Karpas-422 (cell line): Measurements from ENCODE around the gene AK1. TPM values are rescaled to one million over a fixed set of nuclear protein-coding genes. Genes with fewer than 3 reads are reported as not detected.

Experiments used
- DNase-seq: peaks from one replicate; pipeline ENCODE4 v3.0.0-alpha.2; 2015
- H2AFZ ChIP-seq: fragments of 200-600 bp; sonication (generic); 2 replicates; pipeline ENCODE4 v1.6.1; 2014; ENCODE audit warnings: antibody characterized with exemption, low read length, mixed read lengths
- H3K27ac ChIP-seq: fragments of 200-600 bp; sonication (generic); 2 replicates; pipeline ENCODE4 v1.5.1; 2014; ENCODE audit warnings: mild to moderate bottlenecking, low read length, moderate library complexity
- H3K27me3 ChIP-seq: fragments of 200-600 bp; sonication (generic); 2 replicates; pipeline ENCODE4 v1.6.1; 2014; ENCODE audit warnings: low read length, mixed read lengths
- H3K36me3 ChIP-seq: fragments of 200-600 bp; sonication (generic); 2 replicates; pipeline ENCODE4 v1.6.1; 2014; ENCODE audit warnings: low read length, mixed read lengths; ENCODE audit not compliant: insufficient read depth
- H3K4me1 ChIP-seq: fragments of 200-600 bp; sonication (generic); 2 replicates; pipeline ENCODE4 v1.6.1; 2014; ENCODE audit warnings: mild to moderate bottlenecking, low read length, mixed read lengths
- H3K4me2 ChIP-seq: fragments of 200-600 bp; sonication (generic); 2 replicates; pipeline ENCODE4 v1.6.1; 2014; ENCODE audit warnings: low read length, low read depth, mild to moderate bottlenecking; ENCODE audit not compliant: poor library complexity, severe bottlenecking
- H3K4me3 ChIP-seq: fragments of 200-600 bp; sonication (generic); 2 replicates; pipeline ENCODE4 v1.5.1; 2014; ENCODE audit warnings: mild to moderate bottlenecking, antibody characterized with exemption, low read length, mixed read lengths
- H3K79me2 ChIP-seq: fragments of 200-600 bp; sonication (generic); 2 replicates; pipeline ENCODE4 v1.6.1; 2014; ENCODE audit warnings: mild to moderate bottlenecking, low read length, mixed read lengths
- H3K9ac ChIP-seq: fragments of 200-600 bp; sonication (generic); 2 replicates; pipeline ENCODE4 v1.6.0; 2014; ENCODE audit warnings: low read length
- H3K9me2 ChIP-seq: fragments of 200-600 bp; sonication (generic), shearing (Covaris generic); replicated peaks from 2 replicates; pipeline ENCODE4 v1.6.0; 2014; ENCODE audit warnings: mild to moderate bottlenecking, low read length, moderate library complexity; ENCODE audit not compliant: insufficient read depth
- H3K9me3 ChIP-seq: fragments of 300-700, 200-600 bp; sonication (generic); 2 replicates; pipeline ENCODE4 v1.6.1; 2014; ENCODE audit warnings: low read length, mixed read lengths
- H4K20me1 ChIP-seq: fragments of 200-600 bp; sonication (generic); 2 replicates; pipeline ENCODE4 v1.6.1; 2014; ENCODE audit warnings: mild to moderate bottlenecking, antibody characterized with exemption, low read length, low read depth; ENCODE audit not compliant: insufficient read depth
- total RNA-seq: library from RNA; depleted of rRNA; stranded (reverse); fragments of >200 nt; shearing (Covaris generic); gene quantifications from 2 replicates; pipeline ENCODE4 v1.2.3, GENCODE V29; 2014; ENCODE audit warnings: low replicate concordance

Gene AK1
- total RNA-seq, 1 experiment from 2014 or later = 1.0 TPM

GRCh38 chr9:127863191-127863621 lies 14.3 kb downstream of the AK1 start:
- H3K9me2 ChIP-seq = no peaks in the 10 kb centered on the region
- no peaks in the 10 kb centered on the region for H3K9me3 ChIP-seq
- no peak for DNase-seq
- no peak overlapping the region for H3K27ac ChIP-seq
- no peaks in the 10 kb centered on the region for H3K27me3 ChIP-seq
- H3K4me1 ChIP-seq = no peaks in the 10 kb centered on the region
- no peaks in the 10 kb centered on the region for H3K36me3 ChIP-seq
- no peak overlapping the region for H2AFZ ChIP-seq
- H4K20me1 ChIP-seq = no peaks in the 10 kb centered on the region
- no peaks in the 10 kb centered on the region for H3K79me2 ChIP-seq
- no peak overlapping the region for H3K4me3 ChIP-seq
- H3K9ac ChIP-seq = no peak overlapping the region
- H3K4me2 ChIP-seq = no peak overlapping the region

- Histone ChIP-seq H3K9me3 (no peaks in the 10 kb centered on the region), H3K27me3 (no peaks in the 10 kb centered on the region), H3K4me2 (no peak overlapping the region), H3K79me2 (no peaks in the 10 kb centered on the region), H3K27ac (no peak overlapping the region), H2AFZ (no peak overlapping the region), H3K4me1 (no peaks in the 10 kb centered on the region), H4K20me1 (no peaks in the 10 kb centered on the region), H3K4me3 (no peak overlapping the region), H3K9ac (no peak overlapping the region), H3K36me3 (no peaks in the 10 kb centered on the region), H3K9me2 (no peaks in the 10 kb centered on the region)
- no peak for DNase-seq
Measured at GRCh38 chr9:127862075-127863011, 15.1 kb downstream of the AK1 start.

GRCh38 chr9:127860779-127861178 lies 16.7 kb downstream of the AK1 start:
- no peaks in the 10 kb centered on the region for H3K9me2 ChIP-seq
- H2AFZ ChIP-seq = no peak overlapping the region
- H3K27ac ChIP-seq = no peak overlapping the region
- H3K9ac ChIP-seq = no peak overlapping the region
- H4K20me1 ChIP-seq = no peaks in the 10 kb centered on the region
- DNase-seq = no peak
- no peak overlapping the region for H3K4me3 ChIP-seq
- no peak overlapping the region for H3K4me2 ChIP-seq
- H3K79me2 ChIP-seq = no peaks in the 10 kb centered on the region
- H3K36me3 ChIP-seq = no peaks in the 10 kb centered on the region
- H3K27me3 ChIP-seq = no peaks in the 10 kb centered on the region
- no peaks in the 10 kb centered on the region for H3K4me1 ChIP-seq
- H3K9me3 ChIP-seq = no peaks in the 10 kb centered on the region

GRCh38 chr9:127860260-127860659 lies 17.2 kb downstream of the AK1 start:
- Histone ChIP-seq H2AFZ (no peak overlapping the region), H3K27me3 (no peaks in the 10 kb centered on the region), H3K9ac (no peak overlapping the region), H3K79me2 (no peaks in the 10 kb centered on the region), H3K4me3 (no peak overlapping the region), H3K36me3 (no peaks in the 10 kb centered on the region), H3K4me1 (no peaks in the 10 kb centered on the region), H3K9me3 (no peaks in the 10 kb centered on the region), H3K4me2 (no peak overlapping the region), H4K20me1 (no peaks in the 10 kb centered on the region), H3K27ac (no peak overlapping the region), H3K9me2 (no peaks in the 10 kb centered on the region)
- DNase-seq = no peak

- Histone ChIP-seq H3K9me3 (no peaks in the 10 kb centered on the region), H3K27me3 (no peaks in the 10 kb centered on the region), H3K27ac (no peak overlapping the region), H3K79me2 (no peaks in the 10 kb centered on the region), H3K4me1 (no peaks in the 10 kb centered on the region), H2AFZ (no peak overlapping the region), H3K9ac (no peak overlapping the region), H3K4me2 (no peak overlapping the region), H3K4me3 (no peak overlapping the region), H3K36me3 (no peaks in the 10 kb centered on the region), H3K9me2 (no peaks in the 10 kb centered on the region), H4K20me1 (no peaks in the 10 kb centered on the region)
- DNase-seq = no peak
Measured at GRCh38 chr9:127858041-127858512, 19.4 kb downstream of the AK1 start.

- no peak for DNase-seq
- Histone ChIP-seq H3K27me3 (no peaks in the 10 kb centered on the region), H4K20me1 (no peaks in the 10 kb centered on the region), H3K27ac (no peak overlapping the region), H3K9me3 (no peaks in the 10 kb centered on the region), H3K9me2 (no peaks in the 10 kb centered on the region), H2AFZ (no peak overlapping the region), H3K79me2 (no peaks in the 10 kb centered on the region), H3K36me3 (no peaks in the 10 kb centered on the region), H3K9ac (no peak overlapping the region), H3K4me2 (no peak overlapping the region), H3K4me3 (no peak overlapping the region), H3K4me1 (no peaks in the 10 kb centered on the region)
Measured at GRCh38 chr9:127857278-127857677, 20.2 kb downstream of the AK1 start.

- Histone ChIP-seq H4K20me1 (no peaks in the 10 kb centered on the region), H3K27me3 (no peaks in the 10 kb centered on the region), H3K9me2 (no peaks in the 10 kb centered on the region), H3K4me1 (no peaks in the 10 kb centered on the region), H3K79me2 (no peaks in the 10 kb centered on the region), H3K4me2 (no peak overlapping the region), H2AFZ (no peak overlapping the region), H3K9ac (no peak overlapping the region), H3K36me3 (no peaks in the 10 kb centered on the region), H3K4me3 (no peak overlapping the region), H3K27ac (no peak overlapping the region), H3K9me3 (no peaks in the 10 kb centered on the region)
- DNase-seq = no peak
Measured at GRCh38 chr9:127856729-127857116, 20.8 kb downstream of the AK1 start.

- Histone ChIP-seq H3K27ac (no peak overlapping the region), H2AFZ (no peak overlapping the region), H4K20me1 (no peaks in the 10 kb centered on the region), H3K9ac (no peak overlapping the region), H3K27me3 (no peaks in the 10 kb centered on the region), H3K36me3 (no peaks in the 10 kb centered on the region), H3K79me2 (no peaks in the 10 kb centered on the region), H3K9me2 (no peaks in the 10 kb centered on the region), H3K4me1 (no peaks in the 10 kb centered on the region), H3K4me3 (no peak overlapping the region), H3K9me3 (no peaks in the 10 kb centered on the region), H3K4me2 (no peak overlapping the region)
- no peak for DNase-seq
Measured at GRCh38 chr9:127856094-127856728, 21.3 kb downstream of the AK1 start.
